CD1c-positive myeloid dendritic cell (primary cell): ENCODE measurements around the gene MRLN.
"Not testable (repeated sequence)": the region's sequence is repeated elsewhere in the genome, so short reads cannot be mapped to it uniquely, and the experiment has no call there.

Source experiments
- DNase-seq: peaks from one replicate; pipeline ENCODE4 v3.0.0-alpha.2; 2016; ENCODE audit errors: extremely low spot score

MRLN gene

GRCh38 chr10:59745163-59745650 is 8.0 kb downstream of the MRLN start:
- DNase-seq: no peak

GRCh38 chr10:59744762-59745161 is 8.5 kb downstream of the MRLN start:
- DNase-seq: not testable (repeated sequence)

DNA sequence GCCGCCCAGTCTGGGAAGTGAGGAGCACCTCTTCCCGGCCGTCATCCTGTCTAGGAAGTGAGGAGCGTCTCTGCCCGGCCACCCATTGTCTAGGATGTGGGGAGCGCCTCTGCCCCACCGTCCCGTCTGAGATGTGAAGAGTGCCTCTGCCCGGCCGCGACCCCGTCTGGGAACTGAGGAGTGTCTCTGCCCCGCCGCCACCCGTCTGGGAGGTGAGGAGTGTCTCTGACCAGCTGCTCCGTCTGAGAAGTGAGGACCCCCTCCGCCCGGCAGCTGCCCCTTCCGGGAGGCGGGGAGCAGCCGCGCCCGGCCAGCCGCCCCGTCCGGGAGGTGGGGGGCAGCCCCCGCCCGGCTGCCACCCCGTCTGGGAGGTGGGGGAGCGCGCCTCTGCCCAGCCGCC is 9.1 kb downstream of the MRLN start:
- DNase-seq: not testable (repeated sequence)

GRCh38 chr10:59741583-59741982 is 11.7 kb downstream of the MRLN start:
- DNase-seq: no peak

GRCh38 chr10:59741048-59741447 is 12.2 kb downstream of the MRLN start:
- no peak for DNase-seq

DNA sequence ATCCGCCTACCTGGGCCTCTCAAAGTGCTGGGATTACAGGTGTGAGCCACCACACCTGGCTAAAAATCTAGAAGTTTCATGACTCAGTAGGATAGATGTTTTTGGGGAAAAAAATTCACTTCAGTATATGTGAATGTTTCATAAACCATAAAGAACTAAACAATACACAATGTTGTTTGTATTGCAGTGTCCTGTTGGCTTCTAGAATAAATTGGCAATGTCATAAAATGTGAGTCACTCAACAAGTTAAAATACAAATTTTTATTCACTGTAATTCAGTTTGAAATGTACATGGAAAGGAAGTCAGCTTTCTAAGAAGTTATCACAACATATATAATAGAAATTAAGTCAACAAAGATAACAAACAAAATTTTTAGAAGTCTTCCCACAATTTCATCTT is 16.5 kb downstream of the MRLN start:
- DNase-seq: no peak

DNA sequence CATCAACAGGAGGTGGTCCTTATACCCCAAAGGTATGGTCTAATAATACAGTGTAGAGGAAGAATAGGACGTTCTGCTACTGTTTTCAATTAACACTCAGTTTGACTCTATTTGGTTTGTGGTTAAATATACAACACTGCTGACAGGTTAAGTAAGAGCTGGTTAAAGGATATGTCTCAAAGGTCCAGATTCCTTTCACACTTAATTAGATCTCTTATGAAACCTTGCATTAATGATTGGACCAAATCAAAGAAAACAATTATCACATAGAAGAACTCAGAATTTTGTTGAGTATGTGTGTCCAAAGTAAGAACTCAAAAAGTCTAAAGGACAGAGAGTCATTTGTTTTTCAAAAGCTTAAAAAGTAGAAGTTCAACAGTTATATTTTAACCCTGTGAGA is 18.0 kb downstream of the MRLN start:
- no peak for DNase-seq

DNA sequence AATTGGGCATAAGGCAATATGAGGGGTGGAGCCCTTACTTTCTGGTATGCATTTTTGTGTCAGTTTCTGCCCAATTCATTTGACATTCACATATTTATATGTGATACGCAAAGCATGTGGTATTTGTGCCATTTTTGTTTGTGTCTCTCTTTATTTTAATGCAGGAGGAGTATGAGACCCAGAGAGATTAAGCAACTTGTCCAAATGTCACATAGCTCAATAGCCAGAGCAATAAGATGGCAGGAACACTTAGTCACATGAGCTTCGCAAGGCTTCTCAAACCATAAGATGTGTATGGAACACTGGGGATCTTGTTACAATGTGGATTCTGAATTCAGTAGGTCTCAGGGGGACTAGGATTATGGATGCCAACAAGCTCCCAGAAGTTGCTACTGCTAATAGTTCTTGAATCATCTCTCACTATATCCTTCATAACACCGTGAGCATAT is 19.2 kb downstream of the MRLN start:
- no peak for DNase-seq

DNA sequence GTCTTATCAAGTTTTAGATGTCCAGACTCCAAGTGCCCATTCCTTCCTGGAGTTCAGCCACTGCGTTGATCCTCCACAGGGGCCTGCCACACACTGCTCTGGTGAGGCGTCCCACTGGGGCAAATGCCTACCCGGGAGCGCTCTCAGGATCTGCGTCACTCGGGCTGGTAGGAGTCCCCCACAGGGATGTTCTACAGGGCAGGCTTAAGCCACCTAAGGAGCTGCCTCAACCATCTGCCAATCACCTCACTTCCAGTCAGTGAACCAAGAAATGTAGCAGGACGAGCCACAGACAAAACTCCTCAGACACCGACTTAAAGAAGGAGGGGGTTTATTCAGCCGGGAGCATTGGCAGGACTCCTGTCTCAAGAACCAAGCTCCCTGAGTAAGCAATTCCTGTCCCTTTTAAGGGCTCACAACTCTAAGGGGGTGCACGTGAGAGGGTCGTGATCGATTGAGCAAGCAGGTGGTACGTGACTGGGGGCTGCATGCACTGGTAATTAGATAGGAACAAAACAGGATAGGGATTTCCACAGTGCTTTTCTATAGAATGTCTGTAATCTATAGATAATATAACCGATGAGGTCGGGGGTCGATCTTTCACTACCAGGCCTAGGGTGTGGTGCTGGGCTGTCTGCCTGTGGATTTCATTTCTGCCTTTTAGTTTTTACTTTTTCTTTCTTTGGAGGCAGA is 19.8 kb downstream of the MRLN start:
- DNase-seq: not testable (repeated sequence)

GRCh38 chr10:59732849-59733248 is 20.4 kb downstream of the MRLN start:
- DNase-seq: not testable (repeated sequence)

- not testable (repeated sequence) for DNase-seq
These were observed 24.1 kb downstream of the MRLN start for GRCh38 chr10:59729167-59729566.

DNA sequence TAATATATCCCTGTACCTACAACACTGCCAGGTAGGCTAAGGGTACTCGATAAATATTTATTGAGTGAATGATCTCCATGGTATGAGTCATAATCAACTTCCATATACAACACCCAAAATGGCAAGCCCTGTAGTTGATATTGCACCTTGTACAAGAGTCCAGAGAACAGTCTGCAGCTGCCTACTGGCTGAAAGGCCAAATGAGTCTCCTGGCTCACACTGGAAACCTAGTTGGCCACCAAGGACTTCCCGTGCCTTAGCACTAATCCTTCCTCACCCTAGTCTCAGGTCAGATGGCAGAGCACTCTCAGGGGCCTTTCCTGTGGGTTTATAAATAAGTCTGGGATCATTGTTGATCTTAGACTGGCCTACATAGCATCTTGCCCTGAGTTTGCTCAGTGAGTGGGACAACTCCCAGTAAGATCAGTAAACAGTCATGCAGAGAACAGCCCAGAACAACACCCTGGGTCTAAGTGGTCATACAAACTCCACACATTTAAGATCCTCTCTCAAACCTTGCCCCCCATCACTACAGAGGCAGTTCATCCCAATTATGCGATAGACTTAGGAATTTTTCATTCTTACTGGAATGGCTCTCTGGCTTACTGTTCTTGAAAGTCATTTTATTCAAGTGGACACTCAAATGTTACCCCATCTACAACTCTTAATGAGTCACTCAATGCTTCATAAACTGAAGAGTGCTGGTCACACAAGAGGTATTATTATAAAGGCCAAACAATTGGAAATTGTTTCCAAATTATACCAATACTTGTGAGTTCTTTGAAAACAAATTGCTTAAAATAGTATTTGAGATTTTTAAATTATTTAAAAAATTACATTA is 28.9 kb downstream of the MRLN start:
- no peak for DNase-seq

- no peak for DNase-seq
These were observed 32.9 kb downstream of the MRLN start for GRCh38 chr10:59720377-59720776.

DNA sequence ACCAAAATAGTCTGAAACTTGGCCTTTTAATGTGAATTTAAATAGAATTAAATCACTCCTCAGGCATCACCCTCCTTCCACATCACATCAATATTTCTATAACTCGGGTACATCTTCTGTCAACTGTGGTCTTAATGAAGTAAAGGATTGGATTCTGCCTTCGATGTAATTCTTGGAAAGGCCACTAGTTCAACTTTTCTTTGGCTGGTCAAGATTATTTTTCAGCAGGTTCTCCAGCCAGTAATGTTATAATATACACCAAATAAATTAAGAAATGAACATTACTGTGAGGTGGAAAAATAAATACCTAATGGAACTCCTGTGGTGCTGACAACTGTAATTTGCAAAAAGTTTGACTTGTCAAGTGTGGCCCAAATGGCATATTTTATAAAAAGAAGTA is 33.9 kb downstream of the MRLN start:
- DNase-seq: no peak

GRCh38 chr10:59718257-59718656 is 35.0 kb downstream of the MRLN start:
- DNase-seq: no peak

GRCh38 chr10:59713196-59713821 is 39.9 kb downstream of the MRLN start:
- no peak for DNase-seq

- no peak for DNase-seq
These were observed 41.3 kb downstream of the MRLN start for GRCh38 chr10:59711871-59712494.

GRCh38 chr10:59709395-59710125 is 43.7 kb downstream of the MRLN start, which contains the start of gene SLC16A9:
Gene SLC16A9, minus strand, starts transcription at chr10:59709850. Its CDS starts 25,559 bp downstream, at chr10:59684291.
- no peak for DNase-seq

GRCh38 chr10:59708816-59709394 is 44.4 kb downstream of the MRLN start:
- DNase-seq: no peak

DNA sequence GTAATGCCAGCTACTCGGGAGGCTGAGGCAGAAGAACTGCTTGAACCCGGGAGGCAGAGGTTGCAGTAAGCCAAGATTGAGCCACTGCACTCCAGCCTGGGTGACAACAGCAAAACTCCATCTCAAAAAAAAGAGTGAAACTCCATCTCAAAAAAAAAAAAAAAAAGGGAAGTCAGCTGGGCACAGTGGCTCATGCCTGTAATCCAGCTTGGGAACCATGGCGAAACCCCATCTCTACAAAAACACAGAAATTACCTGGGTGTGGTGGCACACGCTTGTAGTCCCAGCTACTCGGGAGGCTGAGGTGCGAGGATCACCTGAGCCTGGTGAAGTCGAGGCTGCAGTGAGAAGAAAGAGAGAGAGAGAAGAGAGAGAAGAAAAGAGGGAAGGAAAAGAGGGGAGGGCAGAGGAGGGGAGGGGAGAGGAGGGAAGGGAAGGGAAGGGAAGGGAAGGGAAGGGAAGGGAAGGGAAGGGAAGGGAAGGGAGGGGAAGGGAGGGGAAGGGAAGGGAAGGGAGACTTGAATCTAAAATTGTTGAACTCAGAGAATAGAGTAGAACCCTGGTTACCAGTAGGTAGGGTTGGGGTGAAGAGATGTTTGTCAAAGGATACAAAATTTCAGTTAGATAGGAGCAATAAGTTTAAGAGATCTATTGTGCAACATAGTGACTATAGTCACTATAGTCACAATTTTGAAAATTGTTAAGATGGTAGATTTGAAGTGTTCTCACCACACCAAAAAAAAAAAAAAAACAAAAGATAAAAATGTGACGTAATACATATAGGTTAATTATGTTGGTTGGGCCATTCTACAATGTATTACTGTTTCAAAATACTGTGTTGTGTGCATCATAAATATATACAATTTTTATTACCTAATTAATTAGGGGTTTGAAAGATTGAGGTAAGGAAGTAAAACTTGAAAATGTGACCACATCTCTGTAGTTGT is 46.1 kb downstream of the MRLN start:
- DNase-seq: no peak
